Muscle of leg (tissue), 11 donors: ENCODE data around the gene RBM19. TPM values are rescaled to one million over a fixed set of nuclear protein-coding genes. Genes with fewer than 3 reads are reported as not detected.
"Not testable (repeated sequence)": the region's sequence is repeated elsewhere in the genome, so short reads cannot be mapped to it uniquely, and the experiment has no call there.

Source experiments
- DNase-seq: peaks from one replicate; pipeline ENCODE4 v3.0.0; 2013
- H3K27ac ChIP-seq: one replicate; pipeline ENCODE4 v1.5.1; 2013; ENCODE audit warnings: mild to moderate bottlenecking, low read length, control low read depth
- H3K27me3 ChIP-seq: one replicate; pipeline ENCODE4 v1.6.1; 2013; ENCODE audit warnings: low read length; ENCODE audit not compliant: control insufficient read depth, insufficient read depth
- H3K36me3 ChIP-seq: one replicate; pipeline ENCODE4 v1.6.1; 2013; ENCODE audit warnings: low read length; ENCODE audit not compliant: control insufficient read depth, insufficient read depth
- H3K4me1 ChIP-seq: one replicate; pipeline ENCODE4 v1.6.1; 2013; ENCODE audit warnings: low read length; ENCODE audit not compliant: control insufficient read depth, insufficient read depth
- H3K4me3 ChIP-seq: one replicate; pipeline ENCODE4 v1.5.1; 2013; ENCODE audit warnings: low read length, control low read depth
- H3K9me3 ChIP-seq: replicated peaks from 2 replicates; pipeline ENCODE4 v1.6.1; 2013; ENCODE audit warnings: low read depth, low read length; ENCODE audit not compliant: control insufficient read depth
- WGBS: methylation state at CpG from one replicate; pipeline ENCODE4 v1.1.5; 2013; ENCODE audit warnings: missing lambda C conversion rate; ENCODE audit not compliant: insufficient coverage; 5-methylcytosine and 5-hydroxymethylcytosine counted together
- polyA plus RNA-seq, 8 donors: library from polyadenylated mRNA; unstranded; fragments of 120-200 nt; gene quantifications; one replicate each; pipeline versions ENCODE4 v1.2.1 to v1.2.3, GENCODE V29; 2013; ENCODE audit warnings: inconsistent platforms in 1 of 8, low replicate concordance in 1 of 8; ENCODE audit not compliant: insufficient read length in 8 of 8, insufficient read depth in 1 of 8
- total RNA-seq: library from RNA; stranded (reverse); fragments of 120-200 nt; gene quantifications from one replicate; pipeline ENCODE4 v1.2.4, GENCODE V29; 2013

RBM19 gene
- total and polyA plus RNA-seq, 9 donors, result 12.7 to 20.9 (median 16.1) TPM

DNA sequence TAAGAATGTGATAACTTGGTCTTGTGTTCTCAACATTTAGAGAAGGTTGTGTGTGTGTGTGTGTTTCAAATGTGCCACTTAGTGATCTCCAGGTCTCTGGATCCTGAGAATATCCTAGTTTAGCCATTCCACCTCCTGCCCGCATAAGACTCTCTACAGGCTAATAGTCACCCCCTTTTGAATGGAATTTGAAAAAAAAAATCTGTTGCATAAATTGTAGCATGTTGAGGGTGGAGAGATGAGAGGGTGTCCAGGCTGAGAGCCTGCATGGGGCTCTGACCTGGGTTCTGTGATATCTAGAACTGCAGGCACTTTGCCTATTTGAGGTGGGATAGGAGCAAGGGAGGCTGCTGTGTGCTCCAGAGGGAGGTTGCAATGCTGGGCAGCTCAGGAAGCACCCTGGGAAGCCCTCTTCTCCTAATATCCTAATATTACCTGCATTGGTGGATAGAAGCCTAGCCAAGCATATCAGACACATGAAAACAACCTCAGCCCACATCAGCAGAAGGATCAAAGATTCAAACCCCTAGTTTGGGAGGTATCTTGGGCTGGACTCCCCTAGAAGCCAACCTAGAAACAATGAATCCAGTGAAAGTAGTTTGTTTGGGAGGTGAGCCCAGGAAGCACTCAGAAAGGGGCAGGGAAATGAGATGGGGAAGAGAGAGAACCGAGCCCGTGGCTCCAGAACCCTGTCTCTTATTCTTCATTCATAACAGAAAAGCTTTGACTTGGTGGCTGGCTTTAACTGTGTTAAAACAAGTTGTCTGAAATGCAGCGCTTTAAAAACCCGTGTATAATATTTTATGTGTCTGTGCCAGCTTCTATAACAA is 35.6 kb upstream of the RBM19 start:
- no peak overlapping the region for H3K27ac ChIP-seq
- no peaks in the 10 kb centered on the region for H3K4me1 ChIP-seq
- no peak for DNase-seq
- no peaks in the 10 kb centered on the region for H3K9me3 ChIP-seq
- H3K36me3 ChIP-seq, result no peaks in the 10 kb centered on the region
- WGBS, result no CpG with 5 or more reads among the region's 5 CpGs
- no peak overlapping the region for H3K4me3 ChIP-seq
- H3K27me3 ChIP-seq, result peaks cover 21% of the 10 kb centered on the region

DNA sequence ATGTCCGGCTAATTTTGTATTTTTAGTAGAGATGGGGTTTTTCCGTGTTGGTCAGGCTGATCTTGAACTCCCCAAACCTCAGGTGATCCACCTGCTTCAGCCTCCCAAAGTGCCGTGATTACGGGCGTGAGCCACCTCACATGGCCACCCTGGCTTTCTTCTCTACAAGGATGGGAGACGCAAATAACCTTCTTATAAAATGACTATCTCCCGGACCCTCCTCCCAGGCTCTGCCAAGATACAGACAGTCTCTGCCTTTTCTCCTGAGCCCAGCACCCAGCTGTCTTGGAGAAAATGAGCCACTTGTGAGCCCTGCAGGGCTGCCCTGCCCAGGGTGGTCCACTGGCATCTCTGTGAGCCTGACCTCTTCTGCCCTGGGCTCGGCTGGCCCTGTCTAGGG is 34.7 kb upstream of the RBM19 start:
- Histone ChIP-seq H3K27me3 (peaks cover 24% of the 10 kb centered on the region), H3K9me3 (no peaks in the 10 kb centered on the region), H3K4me1 (no peaks in the 10 kb centered on the region), H3K36me3 (no peaks in the 10 kb centered on the region), H3K27ac (no peak overlapping the region), H3K4me3 (no peak overlapping the region)
- WGBS, result 94% methylated on average over 5 of the region's 8 CpGs
- no peak for DNase-seq

DNA sequence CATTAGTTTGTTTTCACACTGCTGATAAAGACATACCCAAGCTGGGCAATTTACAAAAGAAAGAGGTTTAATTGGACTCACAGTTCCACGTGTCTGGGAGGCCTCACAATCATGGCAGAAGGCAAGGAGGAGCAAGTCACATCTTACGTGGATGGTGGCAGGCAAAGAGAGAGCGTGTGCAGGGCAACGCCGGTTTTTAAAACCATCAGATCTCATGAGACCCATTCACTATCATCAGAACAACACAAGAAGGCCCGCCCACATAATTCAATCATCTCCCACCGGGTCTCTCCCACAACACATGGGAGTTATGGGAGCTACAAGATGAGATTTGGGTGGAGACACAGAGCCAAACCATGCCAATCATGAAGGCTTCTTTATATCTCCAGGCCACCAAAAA is 34.1 kb upstream of the RBM19 start:
- not testable (repeated sequence) for DNase-seq, H3K4me3 ChIP-seq, H3K4me1 ChIP-seq, H3K36me3 ChIP-seq, H3K9me3 ChIP-seq, H3K27ac ChIP-seq
- H3K27me3 ChIP-seq, result peaks cover 22% of the 10 kb centered on the region
- WGBS, result 33% methylated on average over 2 of the region's 7 CpGs

DNA sequence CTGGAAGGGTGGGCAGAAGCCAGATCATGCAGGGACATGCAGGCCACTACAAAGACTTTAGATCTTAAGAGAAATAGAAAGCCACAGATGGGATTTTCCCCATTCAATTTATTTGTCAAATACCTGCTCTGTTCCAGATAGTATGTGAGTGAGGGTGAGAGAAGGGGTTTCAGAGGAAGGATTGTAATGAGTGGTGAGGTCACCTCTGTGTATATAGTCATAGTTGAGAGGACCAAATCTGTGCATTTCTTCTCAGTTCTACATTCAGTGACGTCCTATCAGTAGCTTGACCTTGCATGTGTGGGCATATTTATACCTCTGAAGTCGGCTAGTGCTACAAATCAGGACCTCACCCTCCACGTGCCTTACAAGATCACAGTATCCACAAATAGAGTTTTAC is 31.2 kb upstream of the RBM19 start:
- H3K27ac ChIP-seq, result no peak overlapping the region
- no peaks in the 10 kb centered on the region for H3K4me1 ChIP-seq
- H3K36me3 ChIP-seq, result no peaks in the 10 kb centered on the region
- WGBS, result 57% methylated on average over 3 of the region's 3 CpGs
- no peak for DNase-seq
- H3K27me3 ChIP-seq, result peaks cover 18% of the 10 kb centered on the region
- no peaks in the 10 kb centered on the region for H3K9me3 ChIP-seq
- H3K4me3 ChIP-seq, result no peak overlapping the region

DNA sequence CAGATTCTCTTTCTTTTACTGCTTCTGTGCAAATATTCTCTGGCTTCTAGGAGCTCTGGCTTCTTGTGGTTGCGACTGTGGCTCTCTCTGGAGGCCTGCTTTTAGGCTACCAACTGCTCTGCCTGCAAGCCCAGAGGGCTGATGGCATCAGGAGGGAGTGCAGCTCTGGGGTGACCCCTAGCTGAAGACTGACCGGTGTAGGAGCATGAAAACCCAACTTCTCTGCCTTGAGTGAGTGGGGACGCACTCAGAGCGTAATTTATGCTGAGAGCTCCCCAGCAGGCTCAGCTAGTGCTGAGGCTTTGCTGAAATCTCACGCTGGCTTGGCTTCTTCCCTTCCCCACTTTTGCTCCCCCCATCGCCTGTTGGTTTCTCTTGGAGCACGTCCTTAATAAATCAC is 29.9 kb upstream of the RBM19 start:
- H3K27me3 ChIP-seq, result peaks cover 16% of the 10 kb centered on the region
- no peak overlapping the region for H3K4me3 ChIP-seq
- DNase-seq, result no peak
- H3K9me3 ChIP-seq, result no peaks in the 10 kb centered on the region
- H3K4me1 ChIP-seq, result no peaks in the 10 kb centered on the region
- no peaks in the 10 kb centered on the region for H3K36me3 ChIP-seq
- no peak overlapping the region for H3K27ac ChIP-seq
- 28% methylated on average over 6 of the region's 7 CpGs for WGBS

DNA sequence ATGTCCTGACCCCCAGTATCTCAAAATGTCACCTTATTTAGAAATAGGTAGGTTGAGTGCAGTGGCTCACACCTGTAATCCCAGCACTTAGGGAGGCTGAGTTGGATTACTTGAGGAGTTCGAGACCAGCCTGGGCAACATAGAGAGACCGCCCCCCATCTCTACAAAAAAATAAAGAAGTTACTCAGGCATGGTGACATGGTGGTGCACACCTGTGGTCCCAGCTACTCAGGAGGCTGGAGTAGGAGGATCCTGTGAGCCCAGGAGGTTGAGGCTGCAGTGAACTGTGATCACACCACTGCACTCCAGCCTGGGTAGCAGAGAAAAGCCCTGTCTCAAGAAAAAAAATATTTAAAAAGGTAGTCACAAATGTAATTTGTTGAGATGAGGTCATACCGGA is 27.9 kb upstream of the RBM19 start:
- Histone ChIP-seq H3K27me3 (peaks cover 16% of the 10 kb centered on the region), H3K36me3 (no peaks in the 10 kb centered on the region), H3K4me3 (no peak overlapping the region), H3K27ac (no peak overlapping the region), H3K4me1 (no peaks in the 10 kb centered on the region), H3K9me3 (no peaks in the 10 kb centered on the region)
- WGBS, result no CpG with 5 or more reads among the region's 3 CpGs
- no peak for DNase-seq

DNA sequence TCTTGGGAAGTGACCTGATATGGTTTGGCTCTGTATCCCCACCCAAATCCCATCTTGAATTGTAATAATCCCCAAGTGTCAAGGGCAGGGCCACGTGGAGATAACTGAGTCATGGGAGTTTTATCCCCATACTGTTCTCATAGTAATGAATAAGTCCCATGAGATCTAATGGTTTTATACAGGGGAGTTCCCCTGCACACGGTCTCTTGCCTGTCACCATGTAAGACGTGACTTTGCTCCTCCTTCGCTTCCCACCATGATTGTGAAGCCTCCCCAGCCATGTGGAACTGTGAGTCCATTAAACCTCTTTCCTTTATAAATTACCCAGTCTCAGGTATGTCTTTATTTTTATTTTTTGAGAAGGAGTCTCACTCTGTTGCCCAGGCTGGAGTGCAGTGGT is 26.6 kb upstream of the RBM19 start:
- not testable (repeated sequence) for H3K4me3 ChIP-seq, H3K4me1 ChIP-seq, H3K27ac ChIP-seq, H3K36me3 ChIP-seq, DNase-seq, H3K9me3 ChIP-seq
- 82% methylated on average over 2 of the region's 4 CpGs for WGBS
- peaks cover 13% of the 10 kb centered on the region for H3K27me3 ChIP-seq

DNA sequence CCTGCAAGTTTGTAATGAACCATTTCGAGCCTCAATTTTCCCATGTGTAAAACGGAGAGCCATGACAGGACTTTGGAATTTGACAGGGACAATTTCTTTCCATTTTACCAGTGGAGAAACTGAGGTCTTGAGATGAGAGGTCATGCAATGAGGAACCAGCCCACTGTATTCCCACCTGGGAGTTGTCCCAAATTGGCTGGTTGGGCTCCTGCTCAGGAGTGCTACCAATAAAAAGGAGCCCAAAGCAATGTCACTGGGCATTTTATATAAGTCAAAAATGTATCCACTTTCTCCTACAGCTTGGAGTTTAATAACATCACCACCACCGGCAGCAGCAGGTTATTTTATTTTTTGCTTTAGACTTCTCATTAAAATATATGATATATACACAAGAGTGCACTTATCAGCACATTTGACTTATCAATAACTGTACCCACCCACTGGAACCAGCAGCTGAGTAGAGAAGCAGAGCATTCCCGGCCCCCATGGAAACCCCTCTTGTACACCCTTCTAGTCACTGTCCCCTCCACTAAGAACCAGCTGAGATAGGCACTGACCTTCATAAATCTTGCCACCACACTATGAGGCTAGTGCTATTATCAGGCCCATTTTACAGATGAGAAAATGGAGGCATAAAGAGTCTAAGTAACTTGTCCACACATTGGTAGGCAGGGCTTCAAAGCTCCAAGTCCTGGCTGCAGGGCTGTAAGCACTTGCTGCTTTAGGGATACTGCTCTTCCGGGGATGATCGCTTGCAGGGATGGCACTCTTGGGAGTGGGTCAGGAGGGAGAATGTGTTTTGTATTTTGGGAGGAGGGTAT is 25.3 kb upstream of the RBM19 start:
- no peaks in the 10 kb centered on the region for H3K9me3 ChIP-seq
- no peaks in the 10 kb centered on the region for H3K4me1 ChIP-seq
- no peaks in the 10 kb centered on the region for H3K36me3 ChIP-seq
- no peak overlapping the region for H3K27ac ChIP-seq
- 76% methylated on average over 3 of the region's 6 CpGs for WGBS
- H3K27me3 ChIP-seq, result peaks cover 10% of the 10 kb centered on the region
- no peak overlapping the region for H3K4me3 ChIP-seq
- no peak for DNase-seq

DNA sequence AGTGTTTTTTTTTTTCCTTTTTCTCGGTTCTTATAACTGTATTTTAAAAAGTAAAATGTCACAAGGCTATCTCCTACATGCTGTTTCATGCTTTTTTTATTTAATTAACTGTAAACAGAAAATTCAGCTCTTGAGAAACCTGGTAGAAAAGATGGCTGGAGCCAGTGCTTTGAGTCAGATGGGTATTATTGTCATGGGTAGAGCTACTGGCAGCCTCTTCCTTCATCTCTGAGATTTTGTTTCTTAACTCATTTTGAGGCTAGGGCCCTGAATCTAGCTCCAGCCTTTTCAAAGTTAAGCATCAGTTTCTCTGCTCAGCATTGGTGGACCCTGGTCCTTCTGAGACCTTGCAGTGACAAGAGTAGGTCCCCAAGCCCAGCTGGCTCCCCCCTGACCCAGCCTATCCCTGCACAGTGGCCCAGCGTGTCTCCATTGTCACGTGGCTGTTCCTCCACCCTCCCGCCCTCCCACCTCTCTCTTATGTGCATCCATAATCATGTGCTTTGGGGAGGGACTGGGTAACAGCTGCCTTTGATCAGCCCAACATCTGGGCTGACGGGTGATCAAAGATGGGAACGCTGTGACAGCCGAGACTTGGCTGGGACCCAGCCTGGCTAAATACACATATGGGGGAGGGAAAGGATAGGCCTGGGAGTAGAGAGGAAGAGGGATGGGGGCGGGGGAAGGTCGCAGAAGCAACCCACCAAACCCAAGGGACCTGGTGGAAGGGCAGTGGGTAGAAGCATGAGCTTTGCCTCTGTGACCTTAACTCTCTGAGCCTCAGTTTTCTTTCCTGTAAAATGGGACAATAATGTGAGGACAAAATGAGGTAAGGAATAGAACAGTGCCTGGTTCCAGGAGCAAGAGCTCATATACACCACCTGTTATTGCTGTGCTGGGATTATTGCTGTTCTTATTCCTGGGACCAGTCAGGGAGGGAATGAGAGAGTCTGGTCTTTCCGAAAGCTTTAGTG is 24.4 kb upstream of the RBM19 start:
- Histone ChIP-seq H3K4me3 (no peak overlapping the region), H3K27ac (no peak overlapping the region), H3K4me1 (no peaks in the 10 kb centered on the region), H3K9me3 (no peaks in the 10 kb centered on the region), H3K27me3 (peaks cover 5% of the 10 kb centered on the region), H3K36me3 (no peaks in the 10 kb centered on the region)
- WGBS, result 35% methylated on average over 5 of the region's 10 CpGs
- DNase-seq, result no peak
